ENCODE measurements around the gene KHDRBS2. TPM values are rescaled to one million over a fixed set of nuclear protein-coding genes. Genes with fewer than 3 reads are reported as not detected.

KHDRBS2 gene
- total RNA-seq (ENCODE audit: low replicate concordance), result not detected in 2 replicates

- H3K4me3 ChIP-seq (ENCODE audit: low read depth, low read length), result no peak within 1 kb of the TSS
- no peak for TF ChIP-seq CTCF (IDR thresholded peaks at IDR 0.05; ENCODE audit: insufficient read depth, low read length)
- no peak for DNase-seq (ENCODE audit: low read depth)
Observed at GRCh38 chr6:62285612-62286469, at the start of gene KHDRBS2. TSS of gene KHDRBS2 (minus strand) at chr6:62286225.

GRCh38 chr6:62328607-62329006, 42.6 kb upstream of the KHDRBS2 start:
- no peak overlapping the region for H3K4me3 ChIP-seq (ENCODE audit: low read depth, low read length)
- TF ChIP-seq CTCF (IDR thresholded peaks at IDR 0.05; ENCODE audit: insufficient read depth, low read length), result no peak
- DNase-seq (ENCODE audit: low read depth), result no peak

GRCh38 chr6:62324834-62325233, 38.8 kb upstream of the KHDRBS2 start:
- no peak for DNase-seq (ENCODE audit: low read depth)
- no peak overlapping the region for H3K4me3 ChIP-seq (ENCODE audit: low read depth, low read length)
- TF ChIP-seq CTCF (IDR thresholded peaks at IDR 0.05; ENCODE audit: insufficient read depth, low read length), result no peak

GRCh38 chr6:62323818-62324431, 37.9 kb upstream of the KHDRBS2 start:
- TF ChIP-seq CTCF (IDR thresholded peaks at IDR 0.05; ENCODE audit: insufficient read depth, low read length), result no peak
- H3K4me3 ChIP-seq (ENCODE audit: low read depth, low read length), result no peak overlapping the region
- no peak for DNase-seq (ENCODE audit: low read depth)

GRCh38 chr6:62298745-62299392, 12.8 kb upstream of the KHDRBS2 start:
- DNase-seq (ENCODE audit: low read depth), result no peak
- no peak overlapping the region for H3K4me3 ChIP-seq (ENCODE audit: low read depth, low read length)
- no peak for TF ChIP-seq CTCF (IDR thresholded peaks at IDR 0.05; ENCODE audit: insufficient read depth, low read length)

- TF ChIP-seq CTCF (IDR thresholded peaks at IDR 0.05; ENCODE audit: insufficient read depth, low read length), result no peak
- no peak overlapping the region for H3K4me3 ChIP-seq (ENCODE audit: low read depth, low read length)
- no peak for DNase-seq (ENCODE audit: low read depth)
Observed at GRCh38 chr6:62296541-62296940, 10.5 kb upstream of the KHDRBS2 start.

Measured in fibroblast of the aortic adventitia (primary cell).